H1 (cell line): ENCODE measurements around the gene PDK2.

Experiments used
- BRCA1 ChIP-seq: IDR thresholded peaks from 2 replicates; pipeline ENCODE4 v1.6.1; 2012; ENCODE audit warnings: low read depth, low read length, improper control_type of control experiment
- JUN ChIP-seq: IDR thresholded peaks from 2 replicates; pipeline ENCODE4 v1.6.1; 2011; ENCODE audit warnings: low read depth, mild to moderate bottlenecking, improper control_type of control experiment, low read length
- RNF2 ChIP-seq: fragments of 200-900, 300-1000 bp; sonication (generic); IDR thresholded peaks from 2 replicates; pipeline ENCODE4 v1.7.1; 2016; ENCODE audit warnings: borderline replicate concordance, low read depth, mild to moderate bottlenecking, antibody characterized with exemption, low read length; ENCODE audit not compliant: poor library complexity, severe bottlenecking; ENCODE audit errors: missing control alignments
- TF ChIP-seq, protein P1 (sequence below), 3 experiments: IDR thresholded peaks; 1 replicate in 2 of 3; 2 replicates in 1 of 3; pipeline versions ENCODE4 v1.5.1 to v1.6.1; 2011; ENCODE audit warnings: low read length in 3 of 3, mild to moderate bottlenecking in 3 of 3, inconsistent platforms in 2 of 3, low read depth in 1 of 3, moderate library complexity in 1 of 3; ENCODE audit not compliant: insufficient read depth in 1 of 3; ENCODE audit errors: control extremely low read depth in 1 of 3

DNA sequence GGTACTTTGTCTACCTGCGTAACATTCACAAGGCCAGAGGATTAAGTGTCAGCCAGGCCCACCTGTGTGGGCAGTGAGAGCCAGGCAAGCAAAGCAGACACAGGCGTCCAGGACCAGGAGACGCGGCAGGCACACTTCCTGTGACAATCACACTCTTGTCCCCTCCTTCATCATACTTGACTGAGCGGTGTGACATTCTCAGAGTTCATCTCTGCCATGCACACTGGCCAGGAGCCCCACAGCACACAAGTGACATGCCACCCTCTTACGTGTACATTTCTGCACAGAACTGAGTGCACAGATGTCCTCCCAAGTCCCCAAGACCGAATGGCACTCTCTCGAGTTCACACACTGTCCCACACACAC is 46.6 kb downstream of the PDK2 start:
- TF ChIP-seq BRCA1 (no peak), JUN (no peak), RNF2 (no peak)
- TF ChIP-seq, protein P1, sequence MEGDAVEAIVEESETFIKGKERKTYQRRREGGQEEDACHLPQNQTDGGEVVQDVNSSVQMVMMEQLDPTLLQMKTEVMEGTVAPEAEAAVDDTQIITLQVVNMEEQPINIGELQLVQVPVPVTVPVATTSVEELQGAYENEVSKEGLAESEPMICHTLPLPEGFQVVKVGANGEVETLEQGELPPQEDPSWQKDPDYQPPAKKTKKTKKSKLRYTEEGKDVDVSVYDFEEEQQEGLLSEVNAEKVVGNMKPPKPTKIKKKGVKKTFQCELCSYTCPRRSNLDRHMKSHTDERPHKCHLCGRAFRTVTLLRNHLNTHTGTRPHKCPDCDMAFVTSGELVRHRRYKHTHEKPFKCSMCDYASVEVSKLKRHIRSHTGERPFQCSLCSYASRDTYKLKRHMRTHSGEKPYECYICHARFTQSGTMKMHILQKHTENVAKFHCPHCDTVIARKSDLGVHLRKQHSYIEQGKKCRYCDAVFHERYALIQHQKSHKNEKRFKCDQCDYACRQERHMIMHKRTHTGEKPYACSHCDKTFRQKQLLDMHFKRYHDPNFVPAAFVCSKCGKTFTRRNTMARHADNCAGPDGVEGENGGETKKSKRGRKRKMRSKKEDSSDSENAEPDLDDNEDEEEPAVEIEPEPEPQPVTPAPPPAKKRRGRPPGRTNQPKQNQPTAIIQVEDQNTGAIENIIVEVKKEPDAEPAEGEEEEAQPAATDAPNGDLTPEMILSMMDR (IDR thresholded peaks at IDR 0.05; ENCODE audit: control extremely low read depth in 1 of 3, insufficient read depth in 1 of 3, low read depth in 1 of 3, low read length in 3 of 3) = no peak
